K562 (cell line): ENCODE data around the gene SPON1. TPM values are rescaled to one million over a fixed set of nuclear protein-coding genes. Genes with fewer than 3 reads are reported as not detected.

Experiments
- ATAC-seq: fragments of 200-7000 bp; cut with Tn5 transposase; 3 replicates; pipeline ENCODE4 v1.9.1; 2020; ENCODE audit warnings: moderate library complexity
- BruUV-seq: library from RNA; stranded (reverse); fragments of 400-500 nt; replicated peaks from 2 replicates; lab custom pipeline; 2021; lab: Mats Ljungman, UMichigan
- CTCF ChIA-PET: fragments of 300-600 bp; formaldehyde crosslinking; extraction: SDS; loops from one replicate; lab custom pipeline; 2021; ENCODE audit warnings: low intra/inter-chr PET ratio; lab: Yijun Ruan, JAX
- POLR2A ChIA-PET: fragments of 300-600, 350-650 bp; sonication (Branson Sonifier 250); formaldehyde crosslinking; extraction: SDS; loops from one replicate; lab custom pipeline; 2021; ENCODE audit warnings: antibody characterized with exemption, inconsistent platforms; lab: Yijun Ruan, JAX
- DNase-seq, 4 experiments: peaks; one replicate each; pipeline versions ENCODE4 v3.0.0 to v3.0.0-alpha.2; 2011 to 2018; ENCODE audit warnings: low spot score in 3 of 4, mixed read lengths in 3 of 4; ENCODE audit errors: extremely low read depth in 1 of 4
- FAIRE-seq: peaks from 2 replicates; lab custom pipeline; 2011; peaks lifted over from hg19 to GRCh38; lab: Jason Lieb, UNC
- H2AFZ ChIP-seq: 2 replicates; pipeline ENCODE4 v1.6.0; 2011; ENCODE audit warnings: low read depth, low read length, control low read depth, inconsistent platforms
- H3K27ac ChIP-seq: fragments of 200-600 bp; 3 replicates; pipeline ENCODE4 v1.8.0; 2011; ENCODE audit warnings: low read depth, mild to moderate bottlenecking, control low read depth, inconsistent platforms, low read length, moderate library complexity, mixed read lengths; ENCODE audit errors: extremely low read depth
- H3K27me3 ChIP-seq, 2 experiments: fragments of 300-600 bp in 1 of 2; 2 replicates in 1 of 2; 3 replicates in 1 of 2; pipeline versions ENCODE4 v1.6.0 to v1.8.0; 2011; ENCODE audit warnings: inconsistent platforms in 2 of 2, low read length in 2 of 2, mild to moderate bottlenecking in 1 of 2, mixed read lengths in 1 of 2, moderate library complexity in 1 of 2; ENCODE audit not compliant: control insufficient read depth in 2 of 2, insufficient read depth in 2 of 2
- H3K36me3 ChIP-seq: fragments of 300-600 bp; 3 replicates; pipeline ENCODE4 v1.8.0; 2011; ENCODE audit warnings: mild to moderate bottlenecking, low read length, inconsistent platforms; ENCODE audit not compliant: control insufficient read depth, insufficient read depth
- H3K4me1 ChIP-seq, 2 experiments: fragments of 200-600 bp in 1 of 2; replicated peaks in 1 of 2; 2 replicates in 1 of 2; 3 replicates in 1 of 2; pipeline versions ENCODE4 v1.5.1 to v1.8.0; 2011; ENCODE audit warnings: inconsistent platforms in 2 of 2, low read length in 2 of 2, mild to moderate bottlenecking in 1 of 2, mixed read lengths in 1 of 2, moderate library complexity in 1 of 2; ENCODE audit not compliant: control insufficient read depth in 2 of 2, insufficient read depth in 2 of 2
- H3K4me2 ChIP-seq: 2 replicates; pipeline ENCODE4 v1.6.1; 2011; ENCODE audit warnings: low read length, control low read depth, inconsistent platforms, mixed read lengths; ENCODE audit not compliant: insufficient read depth
- H3K4me3 ChIP-seq: fragments of 200-600 bp; sonication (generic), shearing (Covaris generic); 2 replicates; pipeline ENCODE4 v1.5.1; 2016; ENCODE audit warnings: control low read depth, inconsistent platforms
- H3K79me2 ChIP-seq: fragments of 200-600 bp; 3 replicates; pipeline ENCODE4 v1.8.0; 2011; ENCODE audit warnings: low read length, inconsistent platforms; ENCODE audit not compliant: control insufficient read depth, insufficient read depth
- H3K9ac ChIP-seq, 2 experiments: 2 replicates each; pipeline versions ENCODE4 v1.6.0 to v1.6.1; 2011; ENCODE audit warnings: low read depth in 2 of 2, low read length in 2 of 2, control low read depth in 1 of 2, inconsistent platforms in 1 of 2, mild to moderate bottlenecking in 1 of 2, mixed read lengths in 1 of 2; ENCODE audit not compliant: insufficient read depth in 1 of 2
- H3K9me1 ChIP-seq: one replicate; pipeline ENCODE4 v1.6.0; 2011; ENCODE audit warnings: inconsistent platforms, mild to moderate bottlenecking, low read length, moderate library complexity; ENCODE audit not compliant: control insufficient read depth, insufficient read depth
- H3K9me3 ChIP-seq: replicated peaks from 2 replicates; pipeline ENCODE4 v1.5.1; 2011; ENCODE audit warnings: low read depth, low read length, inconsistent platforms; ENCODE audit not compliant: control insufficient read depth, insufficient read depth
- H4K20me1 ChIP-seq: replicated peaks from 2 replicates; pipeline ENCODE4 v1.6.1; 2011; ENCODE audit warnings: low read length, inconsistent platforms, mixed read lengths; ENCODE audit not compliant: control insufficient read depth, insufficient read depth
- BACH1 ChIP-seq: fragments of 200-800 bp; sonication (Bioruptor generic); IDR thresholded peaks from 2 replicates; pipeline ENCODE4 v1.6.1; 2016; ENCODE audit warnings: missing genetic modification characterization, missing compliant biosample characterization
- BRCA1 ChIP-seq, 2 experiments: fragments of 450-650 bp in 1 of 2; sonication (generic) in 1 of 2; formaldehyde crosslinking in 1 of 2; IDR thresholded peaks; 2 replicates each; pipeline versions ENCODE4 v1.5.0 to v1.6.1; 2017 to 2020; ENCODE audit warnings: mild to moderate bottlenecking in 1 of 2, missing genetic modification reagents in 1 of 2
- CHCHD3 ChIP-seq: fragments of 250-450 bp; sonication (Bioruptor Pico); IDR thresholded peaks from 2 replicates; pipeline ENCODE4 v2.1.2; 2022; ENCODE audit warnings: mild to moderate bottlenecking
- CREB1 ChIP-seq, 2 experiments: sonication (generic) in 1 of 2; formaldehyde crosslinking in 1 of 2; IDR thresholded peaks; 2 replicates each; pipeline versions ENCODE4 v1.6.1 to v1.8.0; 2012 to 2022; ENCODE audit warnings: inconsistent platforms in 1 of 2, mild to moderate bottlenecking in 1 of 2, missing genetic modification reagents in 1 of 2, moderate library complexity in 1 of 2
- ETV1 ChIP-seq: fragments of 450-650 bp; conservative IDR thresholded peaks from 2 replicates; pipeline ENCODE4 v1.6.1; 2016; ENCODE audit warnings: missing genetic modification characterization, control low read depth, low read depth, missing compliant biosample characterization
- FOXP1 ChIP-seq: sonication (generic); formaldehyde crosslinking; IDR thresholded peaks from 2 replicates; pipeline ENCODE4 v1.8.0; 2022; ENCODE audit warnings: mild to moderate bottlenecking, missing genetic modification reagents
- HES1 ChIP-seq: fragments of 450-650 bp; IDR thresholded peaks from 2 replicates; pipeline ENCODE4 v1.6.1; 2016; ENCODE audit warnings: low read depth, mild to moderate bottlenecking, moderate library complexity
- MAFF ChIP-seq: IDR thresholded peaks from 2 replicates; pipeline ENCODE4 v1.6.1; 2012; ENCODE audit warnings: low read length, improper control_type of control experiment
- NCOA6 ChIP-seq: fragments of 450-650 bp; IDR thresholded peaks from 2 replicates; pipeline ENCODE4 v1.6.1; 2017; ENCODE audit warnings: mild to moderate bottlenecking
- PHB2 ChIP-seq: fragments of 450-650 bp; IDR thresholded peaks from 2 replicates; pipeline ENCODE4 v1.6.1; 2017; ENCODE audit warnings: low read depth
- PURB ChIP-seq: sonication (generic); formaldehyde crosslinking; IDR thresholded peaks from 2 replicates; pipeline ENCODE4 v1.9.0; 2021; ENCODE audit warnings: low read depth, mild to moderate bottlenecking, missing genetic modification reagents
- SREBF1 ChIP-seq: fragments of 150-350 bp; IDR thresholded peaks from 2 replicates; pipeline ENCODE4 v1.6.1; 2014; ENCODE audit warnings: antibody characterized with exemption, low read depth, low read length, borderline replicate concordance
- WGBS: fragments of 100-300 bp; shearing (Covaris generic); methylation state at CpG from one replicate; pipeline ENCODE4 v1.1.6; 2016; ENCODE audit warnings: low coverage, mixed read lengths; ENCODE audit not compliant: insufficient coverage; ENCODE audit errors: missing lambda C conversion rate; 5-methylcytosine and 5-hydroxymethylcytosine counted together
- in situ Hi-C: fragments of 300-500 bp; cut with MboI; formaldehyde crosslinking; loops from 4 replicates; pipeline ENCODE4 v1.15.0; 2018; ENCODE audit warnings: inconsistent platforms, mixed read lengths
- intact Hi-C: fragments of 100-400 bp; cut with micrococcal nuclease; formaldehyde crosslinking; loops from 2 replicates; pipeline ENCODE4 v1.14.2; 2022
- polyA plus RNA-seq, 8 experiments: library from polyadenylated mRNA; depleted of rRNA in 4 of 8; stranded (reverse) in 5 of 8; unstranded in 3 of 8; fragments of >200 nt; fragmentation: Nextera tagmentation in 2 of 8; fragmentation: Illumina TruSeq in 1 of 8; extraction: Ambion mirVana in 2 of 8; extraction: Trizol in 1 of 8; gene quantifications; 2 replicates each; pipeline versions ENCODE4 v1.2.1 to v1.2.3, GENCODE V29; 2011 to 2014; ENCODE audit warnings: inconsistent platforms in 1 of 8, missing spikeins in 1 of 8
- total RNA-seq, 7 experiments: library from RNA; depleted of rRNA in 6 of 7; stranded (reverse); fragments of >200 nt in 6 of 7; fragmentation: Illumina TruSeq in 2 of 7; extraction: Trizol in 2 of 7; gene quantifications; 2 replicates each; pipeline versions ENCODE4 v1.2.1 to v1.2.3, GENCODE V29; 2011 to 2021; ENCODE audit warnings: low replicate concordance in 1 of 7
- TF ChIP-seq, protein P1 (sequence below): fragments of 250-450 bp; sonication (Bioruptor Pico); IDR thresholded peaks from 2 replicates; pipeline ENCODE4 v1.5.0; 2020; ENCODE audit warnings: mild to moderate bottlenecking, borderline replicate concordance

SPON1 gene
- total and polyA plus RNA-seq, 9 of the 15 experiments (the other 6 are each of a cell fraction or from before 2014, with no cell fraction given), result 0.04 to 0.06 TPM; not detected in 7

GRCh38 chr11:14305649-14306048 is 343.1 kb downstream of the SPON1 start:
- intact Hi-C loops (no loop called here), in situ Hi-C loops (loop anchor here (10.0 kb wide), 2 partner anchors 109 to 149 kb away; no protein-coding TSS in a partner anchor)
- peaks cover 0 to 3% of the 10 kb centered on the region in 2 experiments; a peak in 2 of 5 replicates for H3K4me1 ChIP-seq
- H3K27me3 ChIP-seq, result no peaks in the 10 kb centered on the region
- no TSS peak for BruUV-seq
- TF ChIP-seq CREB1 (IDR thresholded peaks at IDR 0.05), result no peak
- TF ChIP-seq CREB1 (CRISPR knock-in tag; IDR thresholded peaks at IDR 0.05), result no peak
- TF ChIP-seq SREBF1, result no peak
- no peak for TF ChIP-seq PURB (CRISPR knock-in tag)
- TF ChIP-seq BRCA1 (IDR thresholded peaks at IDR 0.05), result no peak
- TF ChIP-seq BRCA1 (CRISPR knock-in tag; IDR thresholded peaks at IDR 0.05), result no peak
- 92% methylated on average over 7 of the region's 7 CpGs for WGBS
- H3K9me3 ChIP-seq, result no peaks in the 10 kb centered on the region
- H3K36me3 ChIP-seq, result no peaks in the 10 kb centered on the region
- peaks cover 29% of the 10 kb centered on the region; the same call in 2 of the 3 replicates for H3K79me2 ChIP-seq
- no peak for ATAC-seq
- ChIA-PET POLR2A (no interaction called here), CTCF (no interaction called here)
- H3K9me1 ChIP-seq, result no peaks in the 10 kb centered on the region
- FAIRE-seq, result no peak
- no peak overlapping the region for H3K4me2 ChIP-seq
- no peak overlapping the region for H3K27ac ChIP-seq
- H3K4me3 ChIP-seq, result no peak overlapping the region
- no peak overlapping the region for H3K9ac ChIP-seq
- H4K20me1 ChIP-seq, result peaks cover 17% of the 10 kb centered on the region; the same call in 1 of the 2 replicates
- no peak overlapping the region for H2AFZ ChIP-seq
- no peak for DNase-seq

- 90% methylated on average over 1 of the region's 1 CpG for WGBS
- Histone ChIP-seq H4K20me1 (peaks cover 17% of the 10 kb centered on the region; the same call in 1 of the 2 replicates), H2AFZ (no peak overlapping the region), H3K27me3 (no peaks in the 10 kb centered on the region), H3K4me1 (peaks cover 0 to 3% of the 10 kb centered on the region in 2 experiments; a peak in 2 of 5 replicates), H3K27ac (no peak overlapping the region), H3K4me2 (no peak overlapping the region), H3K36me3 (no peaks in the 10 kb centered on the region), H3K9me1 (no peaks in the 10 kb centered on the region), H3K9me3 (no peaks in the 10 kb centered on the region), H3K79me2 (peaks cover 26% of the 10 kb centered on the region; the same call in 2 of the 3 replicates), H3K4me3 (no peak overlapping the region), H3K9ac (no peak overlapping the region)
- in situ Hi-C loops, result loop anchor here (10.0 kb wide), 2 partner anchors 108 to 148 kb away; no protein-coding TSS in a partner anchor
- ATAC-seq (no peak), DNase-seq (peak in 1 of 4 experiments; percentile 11), FAIRE-seq (no peak)
- ChIA-PET CTCF (no interaction called here), POLR2A (no interaction called here)
- no TSS peak for BruUV-seq
- intact Hi-C loops, result no loop called here
- TF ChIP-seq NCOA6 (no peak), ETV1 (tag) (no peak), PHB2 (no peak), HES1 (no peak), BACH1 (tag) (no peak), CHCHD3 (no peak), MAFF (no peak), FOXP1 (CRISPR knock-in tag) (no peak)
- TF ChIP-seq, protein P1, sequence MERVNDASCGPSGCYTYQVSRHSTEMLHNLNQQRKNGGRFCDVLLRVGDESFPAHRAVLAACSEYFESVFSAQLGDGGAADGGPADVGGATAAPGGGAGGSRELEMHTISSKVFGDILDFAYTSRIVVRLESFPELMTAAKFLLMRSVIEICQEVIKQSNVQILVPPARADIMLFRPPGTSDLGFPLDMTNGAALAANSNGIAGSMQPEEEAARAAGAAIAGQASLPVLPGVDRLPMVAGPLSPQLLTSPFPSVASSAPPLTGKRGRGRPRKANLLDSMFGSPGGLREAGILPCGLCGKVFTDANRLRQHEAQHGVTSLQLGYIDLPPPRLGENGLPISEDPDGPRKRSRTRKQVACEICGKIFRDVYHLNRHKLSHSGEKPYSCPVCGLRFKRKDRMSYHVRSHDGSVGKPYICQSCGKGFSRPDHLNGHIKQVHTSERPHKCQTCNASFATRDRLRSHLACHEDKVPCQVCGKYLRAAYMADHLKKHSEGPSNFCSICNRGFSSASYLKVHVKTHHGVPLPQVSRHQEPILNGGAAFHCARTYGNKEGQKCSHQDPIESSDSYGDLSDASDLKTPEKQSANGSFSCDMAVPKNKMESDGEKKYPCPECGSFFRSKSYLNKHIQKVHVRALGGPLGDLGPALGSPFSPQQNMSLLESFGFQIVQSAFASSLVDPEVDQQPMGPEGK, result no peak
Measured at GRCh38 chr11:14306481-14306880, 344.0 kb downstream of the SPON1 start.
